ENCODE data around the gene KIF13A. TPM values are rescaled to one million over a fixed set of nuclear protein-coding genes. Genes with fewer than 3 reads are reported as not detected.

KIF13A gene
- total and polyA plus RNA-seq, 4 donors, result 4.3 to 28.1 (median 10.6) TPM

- no peak overlapping the region for H3K27ac ChIP-seq (ENCODE audit: low read depth in 1 of 2, low read length in 2 of 2)
- WGBS, result 96% methylated on average over 2 of the region's 2 CpGs
- H3K27me3 ChIP-seq (ENCODE audit: control insufficient read depth in 4 of 4, insufficient read depth in 4 of 4, low read length in 3 of 4), result no peaks in the 10 kb centered on the region
Observed at GRCh38 chr6:17872908-17873307, 114.5 kb downstream of the KIF13A start.

DNA sequence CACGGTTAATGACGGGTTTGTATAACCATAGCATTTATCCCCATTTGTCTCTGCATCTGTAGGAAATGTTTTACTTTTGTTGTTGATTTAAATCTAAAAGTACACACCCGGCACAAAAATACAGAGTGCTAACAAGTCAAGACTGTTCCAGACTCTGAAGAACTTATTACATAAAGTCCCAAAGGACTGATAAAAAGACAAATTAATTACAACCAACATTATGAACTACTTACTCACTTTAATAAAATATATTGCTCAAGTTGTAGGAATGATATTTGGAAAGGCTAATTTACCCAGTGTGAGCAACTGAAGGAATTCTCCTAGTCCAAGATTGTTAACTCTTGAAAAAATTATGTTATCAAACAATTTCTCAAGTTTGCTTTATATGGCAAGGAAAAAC lies 115.6 kb downstream of the KIF13A start:
- no peak overlapping the region for H3K9ac ChIP-seq (ENCODE audit: low read depth in 1 of 2, low read length in 2 of 2)
- DNase-seq (ENCODE audit: low spot score), result no peak
- H3K27ac ChIP-seq (ENCODE audit: low read depth in 1 of 2, low read length in 2 of 2), result no peak overlapping the region
- WGBS, result 99% methylated on average over 3 of the region's 3 CpGs
- H3K36me3 ChIP-seq (ENCODE audit: control insufficient read depth in 4 of 4, insufficient read depth in 3 of 4, low read depth in 1 of 4, low read length in 3 of 4), result no peaks in the 10 kb centered on the region
- TF ChIP-seq FOXA2 (IDR thresholded peaks at IDR 0.05) (no peak), HNF4A (conservative IDR thresholded peaks at IDR 0.05) (no peak), JUND (IDR thresholded peaks at IDR 0.05) (no peak), FOXA1 (IDR thresholded peaks at IDR 0.05) (no peak), SP1 (IDR thresholded peaks at IDR 0.05) (no peak), CTCF (IDR thresholded peaks at IDR 0.05; ENCODE audit: low read depth, low read length, missing input control) (no peak), RXRA (IDR thresholded peaks at IDR 0.05) (no peak), HNF4G (IDR thresholded peaks at IDR 0.05) (no peak), TAF1 (conservative IDR thresholded peaks at IDR 0.05) (no peak), MAX (IDR thresholded peaks at IDR 0.05) (no peak)
- TF ChIP-seq, protein P1, sequence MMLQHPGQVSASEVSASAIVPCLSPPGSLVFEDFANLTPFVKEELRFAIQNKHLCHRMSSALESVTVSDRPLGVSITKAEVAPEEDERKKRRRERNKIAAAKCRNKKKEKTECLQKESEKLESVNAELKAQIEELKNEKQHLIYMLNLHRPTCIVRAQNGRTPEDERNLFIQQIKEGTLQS (IDR thresholded peaks at IDR 0.05), result no peak
- TF ChIP-seq, protein P2, sequence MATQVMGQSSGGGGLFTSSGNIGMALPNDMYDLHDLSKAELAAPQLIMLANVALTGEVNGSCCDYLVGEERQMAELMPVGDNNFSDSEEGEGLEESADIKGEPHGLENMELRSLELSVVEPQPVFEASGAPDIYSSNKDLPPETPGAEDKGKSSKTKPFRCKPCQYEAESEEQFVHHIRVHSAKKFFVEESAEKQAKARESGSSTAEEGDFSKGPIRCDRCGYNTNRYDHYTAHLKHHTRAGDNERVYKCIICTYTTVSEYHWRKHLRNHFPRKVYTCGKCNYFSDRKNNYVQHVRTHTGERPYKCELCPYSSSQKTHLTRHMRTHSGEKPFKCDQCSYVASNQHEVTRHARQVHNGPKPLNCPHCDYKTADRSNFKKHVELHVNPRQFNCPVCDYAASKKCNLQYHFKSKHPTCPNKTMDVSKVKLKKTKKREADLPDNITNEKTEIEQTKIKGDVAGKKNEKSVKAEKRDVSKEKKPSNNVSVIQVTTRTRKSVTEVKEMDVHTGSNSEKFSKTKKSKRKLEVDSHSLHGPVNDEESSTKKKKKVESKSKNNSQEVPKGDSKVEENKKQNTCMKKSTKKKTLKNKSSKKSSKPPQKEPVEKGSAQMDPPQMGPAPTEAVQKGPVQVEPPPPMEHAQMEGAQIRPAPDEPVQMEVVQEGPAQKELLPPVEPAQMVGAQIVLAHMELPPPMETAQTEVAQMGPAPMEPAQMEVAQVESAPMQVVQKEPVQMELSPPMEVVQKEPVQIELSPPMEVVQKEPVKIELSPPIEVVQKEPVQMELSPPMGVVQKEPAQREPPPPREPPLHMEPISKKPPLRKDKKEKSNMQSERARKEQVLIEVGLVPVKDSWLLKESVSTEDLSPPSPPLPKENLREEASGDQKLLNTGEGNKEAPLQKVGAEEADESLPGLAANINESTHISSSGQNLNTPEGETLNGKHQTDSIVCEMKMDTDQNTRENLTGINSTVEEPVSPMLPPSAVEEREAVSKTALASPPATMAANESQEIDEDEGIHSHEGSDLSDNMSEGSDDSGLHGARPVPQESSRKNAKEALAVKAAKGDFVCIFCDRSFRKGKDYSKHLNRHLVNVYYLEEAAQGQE (IDR thresholded peaks at IDR 0.05), result no peak
- no peak overlapping the region for H3K4me3 ChIP-seq (ENCODE audit: low read depth in 1 of 3, low read length in 3 of 3)
- no peaks in the 10 kb centered on the region for H3K9me3 ChIP-seq (ENCODE audit: control insufficient read depth in 4 of 4, low read length in 3 of 4)
- no peaks in the 10 kb centered on the region for H3K4me1 ChIP-seq (ENCODE audit: control insufficient read depth in 4 of 4, insufficient read depth in 4 of 4, low read length in 3 of 4)
- no peaks in the 10 kb centered on the region for H3K27me3 ChIP-seq (ENCODE audit: control insufficient read depth in 4 of 4, insufficient read depth in 4 of 4, low read length in 3 of 4)

More at GRCh38 chr6:17872908-17873307, 114.5 kb downstream of the KIF13A start:
- no peak for DNase-seq (ENCODE audit: low spot score)
- Histone ChIP-seq H3K9ac (ENCODE audit: low read depth in 1 of 2, low read length in 2 of 2) (no peak overlapping the region), H3K4me1 (ENCODE audit: control insufficient read depth in 4 of 4, insufficient read depth in 4 of 4, low read length in 3 of 4) (no peaks in the 10 kb centered on the region), H3K36me3 (ENCODE audit: control insufficient read depth in 4 of 4, insufficient read depth in 3 of 4, low read depth in 1 of 4, low read length in 3 of 4) (no peaks in the 10 kb centered on the region), H3K9me3 (ENCODE audit: control insufficient read depth in 4 of 4, low read length in 3 of 4) (no peaks in the 10 kb centered on the region), H3K4me3 (ENCODE audit: low read depth in 1 of 3, low read length in 3 of 3) (no peak overlapping the region)
- no peak for TF ChIP-seq CTCF (IDR thresholded peaks at IDR 0.05; ENCODE audit: low read depth, low read length, missing input control)
- no peak for TF ChIP-seq TAF1 (conservative IDR thresholded peaks at IDR 0.05)
- no peak for TF ChIP-seq HNF4G (IDR thresholded peaks at IDR 0.05)
- no peak for TF ChIP-seq MAX (IDR thresholded peaks at IDR 0.05)
